Skin of body (tissue), 2 donors: ENCODE results near the gene CFL1. TPM values are rescaled to one million over a fixed set of nuclear protein-coding genes. Genes with fewer than 3 reads are reported as not detected.

Experiments used
- DNase-seq: peaks from one replicate; lab custom pipeline; 2025; lab: John Stamatoyannopoulos, UW
- total RNA-seq: library from RNA; depleted of rRNA; stranded (reverse); fragments of >200 nt; gene quantifications from one replicate; pipeline ENCODE4 v1.2.3, GENCODE V29; 2014

The CFL1 gene
- total RNA-seq, 1 donor from 2014 or later: 371 TPM

DNA sequence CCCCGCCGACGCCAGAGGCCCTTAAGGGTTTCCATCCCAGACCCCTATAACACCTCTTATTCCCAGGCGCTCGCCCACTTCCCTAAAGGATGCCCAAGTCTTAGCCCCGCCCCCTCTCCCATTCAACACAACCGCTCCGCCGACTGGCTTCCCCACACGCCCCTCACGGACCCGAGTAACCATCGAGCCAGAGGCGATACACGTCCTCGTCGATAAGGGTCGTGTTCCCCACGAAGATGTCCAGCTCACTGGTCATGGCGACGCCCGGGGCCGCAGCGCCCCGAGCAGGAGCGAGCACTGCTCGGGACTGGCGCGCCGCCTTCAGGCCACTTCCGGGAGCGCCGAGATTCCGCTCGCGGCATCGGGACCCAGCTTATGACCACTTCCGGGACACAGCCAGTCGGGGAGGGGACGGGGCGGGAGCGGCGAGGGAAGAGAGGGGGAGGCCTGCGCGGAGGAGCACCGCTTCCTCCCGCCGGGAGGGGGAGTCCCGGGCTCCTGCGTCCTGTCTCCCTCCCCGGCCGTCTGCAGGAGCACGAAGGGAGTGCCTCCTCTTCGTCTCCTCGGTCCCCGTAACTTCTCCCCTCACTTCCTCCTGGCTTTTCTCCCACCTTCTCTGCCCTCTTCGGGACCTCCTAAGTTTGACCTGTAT is 30.3 kb upstream of the CFL1 start, which contains the start of gene FIBP:
Gene FIBP, minus strand, starts transcription at position 309 of the 652 bp plus-strand sequence. Its CDS starts 53 bp downstream, at position 256.
- DNase-seq: peak; percentile 98

DNA sequence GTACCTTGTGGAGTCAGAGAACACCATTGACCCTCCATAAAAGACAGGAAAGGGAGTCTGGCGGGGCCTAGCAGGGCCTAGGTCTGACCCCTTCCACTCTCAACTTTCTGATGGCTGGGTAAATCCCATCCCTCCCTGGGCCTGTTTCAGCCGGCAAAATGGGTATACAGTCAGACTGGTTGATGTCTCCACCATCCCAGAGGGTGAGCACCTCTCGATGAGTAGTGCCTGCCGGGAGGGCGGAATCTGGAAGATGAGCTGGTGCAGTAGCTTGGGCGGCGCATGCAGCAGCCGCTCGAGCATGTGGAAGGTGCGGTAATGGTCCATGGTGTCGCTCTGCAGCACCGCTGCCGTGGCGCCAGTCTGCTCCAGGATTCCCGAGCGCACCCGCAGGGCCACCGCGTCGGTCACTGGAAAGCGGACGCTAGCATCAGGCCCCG is 29.8 kb upstream of the CFL1 start:
- DNase-seq: no peak

DNA sequence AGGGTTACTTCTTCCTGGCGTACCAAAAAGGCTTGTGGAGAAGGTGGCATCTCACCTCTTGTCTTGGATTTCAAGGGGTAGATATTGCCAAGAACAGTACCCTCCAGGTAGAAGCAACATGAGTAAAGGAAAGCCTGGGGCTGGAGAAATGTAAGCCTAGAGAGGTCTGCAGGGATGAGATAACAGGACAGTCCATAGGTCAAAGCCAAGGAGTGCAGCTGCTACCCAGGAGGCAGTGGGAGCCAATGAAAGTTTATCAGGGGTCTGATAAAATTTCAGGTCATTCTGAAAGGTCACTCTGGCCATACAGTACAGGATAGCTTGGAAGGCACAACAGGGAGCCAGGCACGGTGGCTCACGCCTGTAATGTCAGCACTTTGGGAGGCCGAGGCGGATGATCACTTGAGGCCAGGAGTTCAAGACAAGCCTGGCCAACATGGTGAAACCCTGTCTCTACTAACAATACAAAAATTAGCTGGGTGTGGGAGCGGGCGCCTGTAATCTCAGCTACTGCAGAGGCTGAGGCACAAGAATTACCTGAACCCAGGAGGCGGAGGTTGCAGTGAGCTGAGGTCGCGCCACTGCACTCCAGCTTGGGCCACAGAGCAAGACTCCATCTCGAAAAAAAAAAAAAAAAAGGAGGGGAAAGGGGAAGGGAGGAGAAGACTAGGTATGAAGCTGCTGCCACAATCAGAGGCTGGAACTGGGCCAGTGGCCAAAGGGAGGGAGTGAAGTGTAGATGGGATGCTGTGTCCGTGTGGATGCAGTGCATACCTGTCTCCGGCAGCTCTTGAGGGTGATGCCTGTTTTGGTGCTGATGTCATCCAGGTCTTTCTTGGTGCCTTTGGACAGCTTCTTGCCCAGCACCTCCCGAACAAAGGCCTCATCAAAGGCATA is 29.1 kb upstream of the CFL1 start:
- no peak for DNase-seq

DNA sequence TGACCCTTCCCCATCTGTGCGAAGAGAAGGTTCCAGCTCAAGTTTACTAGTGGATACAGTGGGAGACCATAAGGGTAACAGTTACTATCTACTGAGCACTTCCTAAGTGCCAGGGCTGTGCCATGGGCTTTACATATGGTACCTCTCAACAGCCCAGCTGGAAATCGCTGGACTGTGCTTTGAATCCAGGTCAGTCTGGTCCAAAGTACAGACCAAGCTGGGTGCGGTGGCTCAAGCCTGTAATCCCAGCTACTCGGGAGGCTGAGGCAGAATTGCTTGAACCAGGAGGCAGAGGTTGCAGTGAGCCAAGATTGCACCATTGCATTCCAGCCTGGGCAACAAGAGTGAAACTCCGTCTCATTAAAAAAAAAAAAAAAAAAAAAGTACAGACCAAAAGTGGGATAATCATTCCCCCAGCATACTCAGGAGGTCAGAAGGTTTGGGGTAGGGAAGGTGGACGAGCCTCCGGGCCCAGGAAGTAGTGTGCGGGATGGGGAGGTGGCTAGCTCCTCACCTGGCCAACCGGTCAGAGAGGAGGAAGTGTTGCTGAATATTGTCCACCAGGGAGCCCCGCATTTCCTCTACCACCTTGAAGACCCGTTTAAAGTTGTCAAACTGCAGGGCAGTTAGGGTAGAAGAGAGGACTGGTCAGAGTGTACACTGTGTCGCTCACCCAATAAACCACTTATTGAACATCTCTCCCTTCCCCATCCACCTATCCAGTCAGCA is 28.0 kb upstream of the CFL1 start:
- DNase-seq: no peak

DNA sequence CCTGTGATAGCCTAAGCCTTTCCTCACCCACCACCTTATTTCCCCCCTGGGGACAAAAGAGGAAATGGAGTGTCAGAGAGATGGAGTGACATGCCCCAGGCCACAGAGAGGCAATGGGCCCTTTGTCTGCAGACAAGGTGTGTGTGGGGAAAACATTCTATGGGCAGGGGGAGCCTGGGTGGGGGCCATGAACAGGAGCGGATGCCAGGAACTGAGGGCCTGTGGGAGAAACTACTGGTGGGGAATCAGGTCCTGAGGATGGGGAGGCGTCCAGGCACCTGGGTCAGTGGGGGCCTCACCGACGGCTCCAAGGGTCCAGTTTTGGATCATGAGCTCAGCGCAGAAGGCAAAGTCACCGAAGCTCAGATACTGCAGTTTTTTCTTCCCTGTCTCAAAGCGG is 27.3 kb upstream of the CFL1 start:
- no peak for DNase-seq

DNA sequence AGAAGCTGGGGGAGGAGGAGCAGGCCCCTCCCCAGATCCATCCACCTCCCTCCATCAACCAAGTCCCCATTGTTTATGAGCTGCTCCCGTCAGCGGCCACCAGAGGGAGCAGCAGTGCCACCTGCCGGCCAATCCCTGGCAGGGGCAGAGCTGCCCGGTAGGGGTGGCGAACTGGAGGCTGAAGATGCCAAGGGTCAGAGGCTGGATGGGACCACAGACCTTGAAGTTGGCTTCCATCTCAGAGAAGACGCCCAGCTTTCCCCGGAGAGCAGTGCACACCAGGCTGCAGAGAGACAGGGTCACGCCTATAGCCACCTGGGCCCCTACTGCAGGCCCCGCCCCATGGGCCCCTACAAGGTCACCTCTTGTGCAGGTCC is 26.7 kb upstream of the CFL1 start:
- DNase-seq: peak; percentile 34

DNA sequence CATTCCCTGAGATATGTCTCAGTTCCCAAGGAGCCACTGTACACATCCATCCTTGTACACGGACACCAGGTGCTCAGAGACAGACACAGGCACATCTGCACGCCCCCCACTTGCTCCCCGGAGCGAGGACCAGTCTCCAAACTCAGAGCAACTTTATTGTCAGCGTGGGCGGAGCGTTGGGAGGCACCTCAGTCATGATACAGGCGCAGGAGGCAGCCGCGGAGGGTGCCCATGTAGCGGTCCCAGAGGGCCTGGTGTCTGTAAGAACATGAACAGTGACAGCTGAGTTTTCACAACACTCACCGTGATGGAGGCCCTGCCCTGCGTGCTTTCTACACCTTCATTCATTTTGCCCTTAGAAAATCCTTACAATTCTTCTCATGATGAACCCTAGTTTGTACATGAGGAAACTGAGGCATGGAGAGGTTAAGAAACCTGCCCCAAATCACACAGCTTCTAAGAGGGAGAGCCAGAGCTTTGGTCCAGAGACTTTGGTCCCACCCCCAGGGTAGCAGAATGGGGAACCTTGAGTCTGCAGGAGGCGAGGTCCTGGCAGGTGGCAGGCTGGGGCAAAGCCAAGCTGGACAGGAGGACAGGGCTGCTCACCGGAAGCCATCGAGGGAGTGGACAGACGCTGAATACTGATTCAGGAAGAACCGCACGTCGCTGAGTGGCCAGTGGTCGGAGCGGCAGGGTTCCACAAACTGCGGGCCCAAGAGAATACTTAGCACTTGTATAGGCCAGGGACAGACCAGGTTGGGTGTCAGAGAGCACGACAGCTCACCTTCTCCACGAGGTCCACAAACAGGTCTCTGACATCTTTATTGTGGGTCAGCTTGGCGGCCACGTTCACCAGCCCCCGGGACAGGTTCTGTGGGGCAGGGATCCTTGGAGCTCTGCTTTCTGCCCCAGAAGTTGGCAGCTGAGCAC is 26.1 kb upstream of the CFL1 start:
- DNase-seq: no peak

DNA sequence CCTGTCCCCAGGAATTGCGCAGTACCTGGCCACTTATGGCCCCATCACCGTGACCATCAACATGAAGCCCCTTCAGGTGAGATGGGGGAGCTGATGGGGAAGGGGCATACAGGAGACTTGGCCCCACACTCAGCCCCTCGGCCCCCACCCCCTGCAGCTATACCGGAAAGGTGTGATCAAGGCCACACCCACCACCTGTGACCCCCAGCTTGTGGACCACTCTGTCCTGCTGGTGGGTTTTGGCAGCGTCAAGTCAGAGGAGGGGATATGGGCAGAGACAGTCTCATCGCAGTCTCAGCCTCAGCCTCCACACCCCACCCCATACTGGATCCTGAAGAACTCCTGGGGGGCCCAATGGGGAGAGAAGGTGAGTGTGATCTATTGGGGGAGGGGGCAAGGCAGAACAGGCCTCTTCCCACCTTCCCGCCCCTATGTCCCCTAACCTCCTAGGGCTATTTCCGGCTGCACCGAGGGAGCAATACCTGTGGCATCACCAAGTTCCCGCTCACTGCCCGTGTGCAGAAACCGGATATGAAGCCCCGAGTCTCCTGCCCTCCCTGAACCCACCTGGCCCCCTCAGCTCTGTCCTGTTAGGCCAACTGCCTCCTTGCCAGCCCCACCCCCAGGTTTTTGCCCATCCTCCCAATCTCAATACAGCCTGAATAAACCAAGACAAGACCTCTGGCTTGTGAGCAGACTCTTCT is 25.2 kb upstream of the CFL1 start:
- no peak for DNase-seq

DNA sequence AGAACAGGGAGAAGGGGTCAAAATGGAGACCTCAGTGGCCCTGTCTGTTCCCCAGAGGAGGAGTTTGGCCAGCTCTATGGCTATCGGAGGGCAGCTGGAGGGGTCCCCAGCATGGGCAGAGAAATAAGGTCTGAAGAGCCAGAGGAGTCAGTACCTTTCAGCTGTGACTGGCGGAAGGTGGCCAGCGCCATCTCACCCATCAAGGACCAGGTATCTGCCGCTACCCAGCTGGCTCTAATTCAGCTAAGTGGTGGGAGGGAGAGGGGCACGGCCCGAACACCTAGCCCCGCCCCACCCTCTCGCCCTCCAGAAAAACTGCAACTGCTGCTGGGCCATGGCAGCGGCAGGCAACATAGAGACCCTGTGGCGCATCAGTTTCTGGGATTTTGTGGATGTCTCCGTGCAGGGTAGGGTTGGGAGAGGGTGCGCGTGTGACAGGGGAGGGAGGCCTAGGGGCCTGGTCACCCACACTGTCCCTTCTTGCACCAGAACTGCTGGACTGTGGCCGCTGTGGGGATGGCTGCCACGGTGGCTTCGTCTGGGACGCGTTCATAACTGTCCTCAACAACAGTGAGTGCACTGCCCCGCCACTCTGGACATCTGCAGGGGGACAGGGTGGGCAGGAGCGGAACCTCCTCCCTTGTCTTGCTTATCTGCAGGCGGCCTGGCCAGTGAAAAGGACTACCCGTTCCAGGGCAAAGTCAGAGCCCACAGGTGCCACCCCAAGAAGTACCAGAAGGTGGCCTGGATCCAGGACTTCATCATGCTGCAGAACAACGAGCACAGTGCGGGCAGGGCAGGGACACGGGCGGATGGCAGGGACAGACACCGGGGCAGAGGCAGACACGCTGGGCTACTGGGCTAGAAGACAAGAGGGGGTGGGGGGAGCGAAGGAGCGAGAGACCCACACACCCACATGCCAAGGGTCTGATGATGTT is 24.4 kb upstream of the CFL1 start:
- DNase-seq: no peak

DNA sequence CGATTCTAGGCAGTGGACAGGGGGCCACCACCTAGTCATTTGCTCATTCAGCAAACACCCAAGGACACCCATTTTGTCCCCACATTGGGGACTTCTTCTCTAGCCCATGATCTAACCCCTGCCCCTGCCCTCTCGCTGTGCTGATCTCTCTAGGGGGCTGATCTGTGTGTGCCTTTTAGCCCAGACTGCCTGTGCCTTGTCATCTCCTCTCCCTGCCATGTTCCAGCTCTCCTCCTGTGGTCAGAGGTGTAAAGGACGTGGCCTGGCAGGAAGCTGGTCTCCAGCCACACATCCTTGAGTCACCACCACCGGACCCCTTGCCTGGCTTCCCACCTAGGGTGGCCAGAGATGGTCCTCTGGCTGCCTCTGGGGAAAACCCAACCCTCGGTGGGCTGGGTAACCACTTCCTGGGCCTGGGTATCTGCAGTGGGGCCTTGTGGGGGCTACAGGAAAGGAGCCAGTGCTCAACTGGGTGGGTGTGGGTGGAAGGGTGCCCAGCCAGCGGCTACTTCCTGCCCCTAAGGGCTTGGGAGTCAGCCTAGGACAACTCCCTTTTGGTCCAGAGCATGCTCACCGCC is 23.0 kb upstream of the CFL1 start:
- no peak for DNase-seq

DNA sequence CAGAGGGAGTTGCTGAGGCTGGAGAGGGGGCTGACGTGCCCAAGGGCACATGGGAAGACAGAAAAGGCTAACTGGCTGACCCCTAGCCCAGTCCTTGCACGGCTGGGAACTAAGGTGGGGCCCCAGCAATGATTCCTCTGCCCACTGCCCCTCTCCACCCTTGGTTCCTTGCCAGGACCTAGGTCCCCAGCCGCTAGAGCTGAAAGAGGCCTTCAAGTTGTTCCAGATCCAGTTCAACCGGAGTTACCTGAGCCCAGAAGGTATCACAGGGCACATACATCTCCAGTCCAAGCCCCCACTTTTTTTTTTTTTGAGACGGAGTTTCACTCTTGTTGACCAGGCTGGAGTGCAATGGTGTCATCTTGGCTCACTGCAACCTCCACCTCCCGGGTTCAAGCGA is 22.0 kb upstream of the CFL1 start:
- no peak for DNase-seq

DNA sequence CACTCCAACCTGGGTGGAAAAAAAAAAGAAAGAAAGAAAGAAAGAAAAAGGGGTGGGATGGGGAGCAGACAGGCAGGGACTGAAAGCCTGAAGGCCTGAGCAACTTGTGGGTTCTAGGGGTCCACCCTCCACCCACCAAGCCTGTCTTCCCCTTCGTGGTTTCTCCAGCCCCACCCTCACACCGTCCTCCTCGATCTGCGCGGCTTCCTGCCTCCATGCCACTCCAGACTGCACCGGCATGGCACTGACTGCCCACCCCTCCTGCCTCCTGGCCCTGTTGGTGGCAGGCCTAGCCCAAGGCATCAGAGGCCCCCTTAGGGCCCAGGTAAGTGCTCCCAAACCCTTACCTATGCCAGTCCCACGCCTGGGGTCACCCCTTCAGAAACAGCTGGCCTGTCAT is 21.6 kb upstream of the CFL1 start, which contains the start of gene CTSW:
Gene CTSW, plus strand, starts transcription at position 221 of the 400 bp plus-strand sequence. Its CDS starts 18 bp downstream, at position 239.
- no peak for DNase-seq

DNA sequence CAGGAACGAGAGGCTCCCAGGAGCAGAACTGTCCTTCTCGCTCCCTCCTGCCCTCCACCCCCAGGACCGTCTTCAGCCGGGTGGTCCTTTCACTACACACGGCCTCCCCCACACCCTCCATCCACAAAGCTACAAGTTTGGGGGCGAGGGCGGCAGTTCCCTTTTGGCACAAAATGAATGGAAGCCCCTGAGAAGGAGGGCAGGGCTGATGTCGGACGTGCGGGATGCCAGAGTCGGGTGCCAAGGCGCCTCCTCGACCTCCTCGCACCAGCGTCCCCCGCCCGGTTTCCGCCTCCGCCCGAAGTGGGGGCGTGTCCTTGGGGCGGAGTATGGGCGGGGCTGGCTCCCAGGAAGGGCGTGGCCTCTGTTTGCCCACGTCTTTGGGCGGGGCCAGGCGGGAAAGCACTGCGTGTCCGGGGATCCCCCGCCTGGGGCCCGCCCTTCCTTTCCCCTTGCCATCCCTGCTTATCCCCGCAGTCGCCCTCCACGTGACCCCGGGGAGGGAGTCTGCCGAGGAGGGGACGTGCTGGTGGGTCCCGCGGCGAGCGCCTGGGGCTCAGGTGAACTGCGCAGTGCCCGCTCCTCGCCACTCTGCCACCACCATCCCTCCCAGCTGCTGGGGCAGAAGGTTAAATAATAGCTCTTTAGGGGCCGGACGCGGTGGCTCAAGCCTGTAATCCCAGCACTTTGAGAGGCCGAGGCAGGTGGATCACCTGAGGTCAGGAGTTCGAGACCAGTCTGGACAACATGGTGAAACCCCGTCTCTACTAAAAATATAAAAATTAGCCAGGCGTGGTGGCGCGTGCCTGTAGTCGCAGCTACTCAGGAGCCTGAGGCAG is 15.6 kb upstream of the CFL1 start:
- DNase-seq: peak; percentile 89

DNA sequence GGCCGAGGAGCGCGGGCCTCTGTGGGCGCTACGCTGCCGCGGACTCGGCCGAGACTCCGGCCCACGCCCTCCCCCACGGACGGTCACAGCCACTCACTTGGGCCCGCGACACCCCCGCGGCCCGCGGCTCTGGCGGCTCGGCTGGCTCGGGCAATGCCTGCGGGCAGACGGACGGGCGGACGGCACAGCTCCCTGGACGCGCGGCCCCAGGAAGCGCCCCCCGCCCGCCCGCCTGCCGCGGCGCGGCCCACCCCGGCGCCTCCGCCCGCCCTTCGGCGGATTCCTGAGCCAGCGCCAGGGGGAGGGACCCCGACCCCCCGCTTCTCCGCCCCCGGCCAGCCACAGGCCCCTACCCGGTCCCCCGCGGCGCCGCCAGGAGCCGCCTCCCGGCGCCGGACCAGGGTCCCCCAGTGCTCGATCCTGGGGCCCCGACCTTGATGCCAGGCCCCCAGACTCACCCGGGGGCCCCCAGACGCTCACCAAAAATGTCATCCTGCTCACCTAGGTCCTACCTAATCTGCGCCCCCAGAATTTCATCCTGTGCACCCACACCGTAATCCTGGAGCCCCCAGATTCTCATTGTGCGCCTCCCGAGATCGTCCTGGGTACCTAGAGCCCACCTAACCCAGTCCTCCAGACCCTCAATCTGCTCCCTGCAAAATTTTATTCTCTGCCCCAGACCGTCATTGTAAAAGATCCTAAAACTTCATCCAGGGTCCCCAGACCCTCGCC is 14.8 kb upstream of the CFL1 start, which contains the start of gene EFEMP2:
Gene EFEMP2, minus strand, starts transcription at position 215 of the 732 bp plus-strand sequence. CDS start 446 bp downstream, outside the sequence.
- DNase-seq: peak; percentile 65

DNA sequence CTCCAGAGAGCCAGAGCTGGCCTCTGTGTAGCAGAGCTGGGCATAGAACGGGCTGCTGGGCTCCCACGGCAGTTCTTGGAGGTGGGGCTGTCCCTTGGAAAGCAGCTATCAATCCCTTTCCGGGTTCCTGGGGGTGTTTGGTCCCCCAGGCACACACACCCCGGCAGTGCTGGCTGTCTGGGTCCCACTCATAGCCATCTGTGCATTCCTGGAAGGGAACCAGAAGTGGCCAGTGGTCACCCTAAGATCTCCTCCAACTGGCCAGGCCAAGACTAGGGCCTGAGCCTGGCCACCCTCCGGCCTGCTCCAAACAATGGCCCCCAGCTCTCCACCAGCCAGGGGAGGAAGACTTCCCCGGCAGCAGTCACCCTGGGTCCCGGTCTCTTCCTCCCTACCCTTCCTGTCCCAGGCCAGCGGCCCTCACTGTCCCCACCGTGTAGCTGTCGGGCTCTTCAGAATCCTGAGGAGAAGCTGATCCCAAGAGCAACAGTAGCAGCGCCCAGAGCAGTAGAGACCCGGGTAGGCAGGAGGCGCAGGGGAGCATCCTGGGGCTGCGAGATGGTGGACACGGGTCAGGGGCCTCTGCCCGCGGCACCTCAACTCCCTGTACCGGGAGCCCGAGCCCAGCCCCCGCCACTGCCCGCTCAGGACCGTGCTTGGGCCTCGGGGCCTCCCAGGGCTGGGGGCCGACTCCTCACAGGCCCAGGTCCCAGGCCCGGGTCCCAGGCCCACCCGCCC is 14.0 kb upstream of the CFL1 start:
- no peak for DNase-seq
